Measurements from ENCODE around the gene NBEAL2.

DNA sequence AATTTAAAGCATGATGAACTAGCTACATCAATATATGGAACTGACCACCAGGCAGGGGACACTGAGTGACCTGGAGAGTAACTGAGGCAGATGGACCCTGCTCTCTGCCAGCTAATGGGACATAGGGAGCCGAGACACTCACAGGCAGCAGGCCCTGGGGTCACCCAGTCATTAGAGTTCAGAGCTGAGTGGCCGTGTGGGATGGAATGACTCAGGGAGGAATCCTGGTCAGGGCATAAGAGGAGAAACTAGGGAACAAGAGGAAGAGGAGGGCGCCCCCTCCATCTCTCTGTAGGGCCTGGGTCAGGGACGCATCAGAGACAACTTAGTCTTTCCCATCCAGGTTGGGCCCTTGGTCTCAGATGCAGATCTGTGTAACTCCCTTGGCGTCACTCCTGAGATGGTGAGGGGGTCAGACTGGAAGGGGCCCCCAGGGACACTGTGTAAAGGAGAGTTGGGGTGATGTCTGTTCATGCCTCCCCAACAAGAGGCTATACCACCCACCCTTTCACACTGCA is 42.7 kb upstream of the NBEAL2 start:
- TF ChIP-seq POLR2A (IDR thresholded peaks at IDR 0.05; ENCODE audit: low read depth, low read length), result no peak
- no peak for TF ChIP-seq PAX5 (IDR thresholded peaks at IDR 0.05; ENCODE audit: insufficient read depth, low read length, severe bottlenecking)
